Measurements from ENCODE around the gene NOVA2. TPM values are rescaled to one million over a fixed set of nuclear protein-coding genes. Genes with fewer than 3 reads are reported as not detected.

NOVA2 gene
- polyA plus RNA-seq, 1 of the 3 experiments (the other 2 are of a cell fraction), result 1.9 TPM

DNA sequence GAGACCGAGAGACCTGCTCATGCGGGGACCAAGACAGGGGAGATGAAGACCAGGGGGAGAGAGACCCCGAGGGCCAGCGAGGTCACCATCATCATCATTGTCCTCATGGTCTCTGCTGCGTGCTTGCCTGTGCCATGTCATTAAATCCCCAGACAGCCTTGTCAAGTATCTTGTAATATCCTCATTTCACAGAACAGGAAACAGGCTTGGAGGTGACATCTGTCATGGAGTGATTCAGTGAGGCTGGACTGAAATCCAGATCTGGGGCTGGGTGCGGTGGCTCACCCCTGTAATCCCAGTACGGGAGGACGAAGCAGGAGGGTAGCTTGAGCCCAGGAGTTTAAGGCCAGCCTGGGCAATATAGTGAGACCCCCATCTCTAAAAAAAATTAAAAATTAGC is 53.2 kb downstream of the NOVA2 start:
- POLR2A ChIA-PET, result interaction anchor here (0.7 kb wide), 1 partner anchor 18 kb away, joined by 3 read pairs; the partner anchor contains the start of gene MYPOP
- peaks cover 5% of the 10 kb centered on the region; the same call in 1 of the 2 replicates for H3K27me3 ChIP-seq (ENCODE audit: insufficient read depth)
- H4K20me1 ChIP-seq (ENCODE audit: insufficient read depth), result no peaks in the 10 kb centered on the region
- H3K36me3 ChIP-seq (replicated peaks in 1 of 2; ENCODE audit: control insufficient read depth in 1 of 2, insufficient read depth in 2 of 2, low read length in 1 of 2), result no peaks in the 10 kb centered on the region
- H3K27ac ChIP-seq (ENCODE audit: low read depth in 2 of 2, low read length in 1 of 2), result no peak overlapping the region
- H3K4me2 ChIP-seq, result no peak overlapping the region
- H3K9me2 ChIP-seq, result no peaks in the 10 kb centered on the region
- H3K9ac ChIP-seq, result no peak overlapping the region
- 71% methylated on average over 8 of the region's 8 CpGs for WGBS (ENCODE audit: low lambda C conversion rate)
- no peaks in the 10 kb centered on the region for H3K79me2 ChIP-seq (ENCODE audit: insufficient read depth)
- no peaks in the 10 kb centered on the region for H3K4me1 ChIP-seq (ENCODE audit: control insufficient read depth in 1 of 2, insufficient read depth in 2 of 2, low read depth in 1 of 2, low read length in 1 of 2)
- CTCF ChIA-PET, result no interaction called here
- DNase-seq, result no peak
- H3K4me3 ChIP-seq (ENCODE audit: low read depth in 2 of 2, low read length in 1 of 2), result no peak overlapping the region
- no peak overlapping the region for H2AFZ ChIP-seq (ENCODE audit: low read depth)
- H3F3A ChIP-seq (replicated peaks; ENCODE audit: insufficient read depth), result peaks cover 4% of the 10 kb centered on the region
- H3K9me3 ChIP-seq, result no peaks in the 10 kb centered on the region
- TF ChIP-seq EZH2phosphoT487 (IDR thresholded peaks at IDR 0.05; ENCODE audit: borderline replicate concordance, low read depth) (no peak), JUND (IDR thresholded peaks at IDR 0.05) (no peak), TEAD4 (IDR thresholded peaks at IDR 0.05; ENCODE audit: borderline replicate concordance, insufficient read depth) (no peak), SIN3A (IDR thresholded peaks at IDR 0.05; ENCODE audit: borderline replicate concordance, low read depth, low read length) (no peak), RXRA (IDR thresholded peaks at IDR 0.05; ENCODE audit: borderline replicate concordance, low read depth) (no peak), RAD21 (IDR thresholded peaks at IDR 0.05; ENCODE audit: low read length) (no peak), TAF1 (IDR thresholded peaks at IDR 0.05; ENCODE audit: borderline replicate concordance, low read depth, low read length) (no peak), NFIC (IDR thresholded peaks at IDR 0.05; ENCODE audit: borderline replicate concordance) (no peak), EP300 (IDR thresholded peaks at IDR 0.05; ENCODE audit: borderline replicate concordance in 1 of 2, low read depth in 1 of 2, low read length in 1 of 2) (no peak), FOXJ3 (CRISPR knock-in tag; IDR thresholded peaks at IDR 0.05) (no peak), MXI1 (IDR thresholded peaks at IDR 0.05; ENCODE audit: low read depth, low read length) (no peak), TCF12 (IDR thresholded peaks at IDR 0.05) (no peak), GATA2 (CRISPR knock-in tag; IDR thresholded peaks at IDR 0.05) (no peak), RCOR1 (IDR thresholded peaks at IDR 0.05; ENCODE audit: low read length) (no peak)
- TF ChIP-seq, protein P1, sequence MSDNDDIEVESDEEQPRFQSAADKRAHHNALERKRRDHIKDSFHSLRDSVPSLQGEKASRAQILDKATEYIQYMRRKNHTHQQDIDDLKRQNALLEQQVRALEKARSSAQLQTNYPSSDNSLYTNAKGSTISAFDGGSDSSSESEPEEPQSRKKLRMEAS (IDR thresholded peaks at IDR 0.05; ENCODE audit: low read depth), result no peak
- TF ChIP-seq, protein P2, sequence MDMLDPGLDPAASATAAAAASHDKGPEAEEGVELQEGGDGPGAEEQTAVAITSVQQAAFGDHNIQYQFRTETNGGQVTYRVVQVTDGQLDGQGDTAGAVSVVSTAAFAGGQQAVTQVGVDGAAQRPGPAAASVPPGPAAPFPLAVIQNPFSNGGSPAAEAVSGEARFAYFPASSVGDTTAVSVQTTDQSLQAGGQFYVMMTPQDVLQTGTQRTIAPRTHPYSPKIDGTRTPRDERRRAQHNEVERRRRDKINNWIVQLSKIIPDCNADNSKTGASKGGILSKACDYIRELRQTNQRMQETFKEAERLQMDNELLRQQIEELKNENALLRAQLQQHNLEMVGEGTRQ (IDR thresholded peaks at IDR 0.05; ENCODE audit: borderline replicate concordance, low read depth, low read length), result no peak
- TF ChIP-seq, protein P3, sequence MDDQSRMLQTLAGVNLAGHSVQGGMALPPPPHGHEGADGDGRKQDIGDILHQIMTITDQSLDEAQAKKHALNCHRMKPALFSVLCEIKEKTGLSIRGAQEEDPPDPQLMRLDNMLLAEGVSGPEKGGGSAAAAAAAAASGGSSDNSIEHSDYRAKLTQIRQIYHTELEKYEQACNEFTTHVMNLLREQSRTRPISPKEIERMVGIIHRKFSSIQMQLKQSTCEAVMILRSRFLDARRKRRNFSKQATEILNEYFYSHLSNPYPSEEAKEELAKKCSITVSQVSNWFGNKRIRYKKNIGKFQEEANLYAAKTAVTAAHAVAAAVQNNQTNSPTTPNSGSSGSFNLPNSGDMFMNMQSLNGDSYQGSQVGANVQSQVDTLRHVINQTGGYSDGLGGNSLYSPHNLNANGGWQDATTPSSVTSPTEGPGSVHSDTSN (IDR thresholded peaks at IDR 0.05), result no peak

DNA sequence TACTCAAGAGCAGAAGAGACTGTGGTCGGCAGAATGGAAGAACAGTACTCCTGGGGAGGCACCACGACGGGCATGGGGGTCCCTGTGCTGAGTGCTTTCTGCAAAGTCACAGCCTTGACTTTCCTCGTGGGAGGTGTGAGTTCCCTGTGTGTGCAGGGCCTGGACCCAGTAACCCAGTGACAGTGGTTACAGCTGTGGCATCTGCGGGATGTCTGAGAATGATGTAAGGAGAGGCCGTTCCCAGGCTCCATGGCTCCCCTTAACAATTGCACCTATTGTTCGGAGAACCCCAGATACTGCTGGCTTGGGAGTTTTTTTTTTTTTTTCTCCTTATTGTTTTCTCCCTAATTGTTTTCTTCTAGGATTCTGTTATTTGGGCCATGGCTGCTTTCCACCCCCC is 54.0 kb downstream of the NOVA2 start:
- H3K79me2 ChIP-seq (ENCODE audit: insufficient read depth), result no peaks in the 10 kb centered on the region
- H3K9ac ChIP-seq, result no peak overlapping the region
- H3K9me2 ChIP-seq, result no peaks in the 10 kb centered on the region
- peaks cover 4% of the 10 kb centered on the region for H3F3A ChIP-seq (replicated peaks; ENCODE audit: insufficient read depth)
- no peak overlapping the region for H3K4me3 ChIP-seq (ENCODE audit: low read depth in 2 of 2, low read length in 1 of 2)
- H3K4me1 ChIP-seq (ENCODE audit: control insufficient read depth in 1 of 2, insufficient read depth in 2 of 2, low read depth in 1 of 2, low read length in 1 of 2), result no peaks in the 10 kb centered on the region
- DNase-seq, result no peak
- TF ChIP-seq RXRA (IDR thresholded peaks at IDR 0.05; ENCODE audit: borderline replicate concordance, low read depth), result no peak
- TF ChIP-seq, protein P4, sequence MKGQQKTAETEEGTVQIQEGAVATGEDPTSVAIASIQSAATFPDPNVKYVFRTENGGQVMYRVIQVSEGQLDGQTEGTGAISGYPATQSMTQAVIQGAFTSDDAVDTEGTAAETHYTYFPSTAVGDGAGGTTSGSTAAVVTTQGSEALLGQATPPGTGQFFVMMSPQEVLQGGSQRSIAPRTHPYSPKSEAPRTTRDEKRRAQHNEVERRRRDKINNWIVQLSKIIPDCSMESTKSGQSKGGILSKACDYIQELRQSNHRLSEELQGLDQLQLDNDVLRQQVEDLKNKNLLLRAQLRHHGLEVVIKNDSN (IDR thresholded peaks at IDR 0.05; ENCODE audit: borderline replicate concordance, low read depth), result no peak
- no peak for TF ChIP-seq GABPA (IDR thresholded peaks at IDR 0.05; ENCODE audit: low read depth)
- TF ChIP-seq RFX5 (IDR thresholded peaks at IDR 0.05; ENCODE audit: low read length), result no peak
- TF ChIP-seq, protein P5, sequence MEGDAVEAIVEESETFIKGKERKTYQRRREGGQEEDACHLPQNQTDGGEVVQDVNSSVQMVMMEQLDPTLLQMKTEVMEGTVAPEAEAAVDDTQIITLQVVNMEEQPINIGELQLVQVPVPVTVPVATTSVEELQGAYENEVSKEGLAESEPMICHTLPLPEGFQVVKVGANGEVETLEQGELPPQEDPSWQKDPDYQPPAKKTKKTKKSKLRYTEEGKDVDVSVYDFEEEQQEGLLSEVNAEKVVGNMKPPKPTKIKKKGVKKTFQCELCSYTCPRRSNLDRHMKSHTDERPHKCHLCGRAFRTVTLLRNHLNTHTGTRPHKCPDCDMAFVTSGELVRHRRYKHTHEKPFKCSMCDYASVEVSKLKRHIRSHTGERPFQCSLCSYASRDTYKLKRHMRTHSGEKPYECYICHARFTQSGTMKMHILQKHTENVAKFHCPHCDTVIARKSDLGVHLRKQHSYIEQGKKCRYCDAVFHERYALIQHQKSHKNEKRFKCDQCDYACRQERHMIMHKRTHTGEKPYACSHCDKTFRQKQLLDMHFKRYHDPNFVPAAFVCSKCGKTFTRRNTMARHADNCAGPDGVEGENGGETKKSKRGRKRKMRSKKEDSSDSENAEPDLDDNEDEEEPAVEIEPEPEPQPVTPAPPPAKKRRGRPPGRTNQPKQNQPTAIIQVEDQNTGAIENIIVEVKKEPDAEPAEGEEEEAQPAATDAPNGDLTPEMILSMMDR (IDR thresholded peaks at IDR 0.05), result no peak
- no peak for TF ChIP-seq MXI1 (IDR thresholded peaks at IDR 0.05; ENCODE audit: low read depth, low read length)
- TF ChIP-seq EZH2phosphoT487 (IDR thresholded peaks at IDR 0.05; ENCODE audit: borderline replicate concordance, low read depth), result no peak
- no peak for TF ChIP-seq SMC3 (IDR thresholded peaks at IDR 0.05; ENCODE audit: low read depth, low read length)
- TF ChIP-seq GATA2 (CRISPR knock-in tag; IDR thresholded peaks at IDR 0.05), result no peak
- no peak for TF ChIP-seq TEAD4 (IDR thresholded peaks at IDR 0.05; ENCODE audit: borderline replicate concordance, insufficient read depth)
- no peak for TF ChIP-seq TCF12 (IDR thresholded peaks at IDR 0.05)
- ChIA-PET CTCF (interaction anchor here (1.2 kb wide), 1 partner anchor 12 kb away, joined by 3 read pairs; no protein-coding TSS in a partner anchor), POLR2A (no interaction called here)
- H3K9me3 ChIP-seq, result no peaks in the 10 kb centered on the region
- peaks cover 5% of the 10 kb centered on the region; the same call in 1 of the 2 replicates for H3K27me3 ChIP-seq (ENCODE audit: insufficient read depth)
- no peaks in the 10 kb centered on the region for H4K20me1 ChIP-seq (ENCODE audit: insufficient read depth)
- no peaks in the 10 kb centered on the region for H3K36me3 ChIP-seq (replicated peaks in 1 of 2; ENCODE audit: control insufficient read depth in 1 of 2, insufficient read depth in 2 of 2, low read length in 1 of 2)
- 79% methylated on average over 3 of the region's 7 CpGs for WGBS (ENCODE audit: low lambda C conversion rate)
- H2AFZ ChIP-seq (ENCODE audit: low read depth), result no peak overlapping the region
- H3K27ac ChIP-seq (ENCODE audit: low read depth in 2 of 2, low read length in 1 of 2), result no peak overlapping the region
- H3K4me2 ChIP-seq, result no peak overlapping the region
